ENCODE data around the gene POLR2E. TPM values are rescaled to one million over a fixed set of nuclear protein-coding genes. Genes with fewer than 3 reads are reported as not detected.

POLR2E gene
- total RNA-seq, 2 donors from 2014 or later = 225 to 254 TPM

DNA sequence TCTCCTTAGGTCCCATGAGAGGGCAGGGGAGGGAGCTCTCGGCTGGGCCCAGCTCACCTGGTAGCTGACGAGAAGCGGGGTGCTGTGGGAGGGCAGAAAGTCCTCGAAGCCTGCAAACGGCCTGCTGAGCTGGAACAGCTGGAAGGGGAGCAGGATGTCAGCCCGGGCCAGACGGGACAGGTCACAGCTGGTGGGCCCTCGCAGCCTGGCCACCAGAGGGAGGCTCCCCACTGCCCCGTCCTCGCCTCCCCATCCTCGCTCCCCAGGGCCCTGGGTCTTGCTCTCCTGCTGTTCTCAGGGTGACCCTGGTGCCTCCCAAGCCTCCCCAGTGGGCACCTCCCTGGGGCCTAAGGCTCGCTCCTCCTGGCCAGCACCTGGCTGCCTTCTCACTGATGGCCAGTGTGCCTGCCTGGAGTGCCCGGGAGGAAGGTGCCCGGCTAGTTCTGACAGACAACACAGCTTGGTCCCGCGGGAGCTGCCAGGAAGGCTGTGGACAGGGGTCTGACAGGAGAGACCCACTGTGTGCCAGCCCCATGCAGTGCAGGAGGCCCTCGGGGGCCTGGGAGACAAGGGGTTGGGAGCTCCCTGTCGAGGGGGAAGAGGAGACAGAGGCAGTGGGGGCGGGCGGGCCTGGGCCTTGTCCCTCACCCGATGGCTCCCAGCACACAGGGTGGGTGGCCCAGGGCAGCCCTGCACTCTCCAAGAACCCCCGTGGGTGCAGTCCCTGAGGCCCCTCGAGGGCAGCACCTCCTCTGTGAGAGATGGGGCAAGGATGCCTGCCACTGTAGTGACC, 28.9 kb upstream of the POLR2E start:
- DNase-seq = no peak
- no peak overlapping the region for H3K9ac ChIP-seq (ENCODE audit: extremely low read depth, low read length, poor library complexity, severe bottlenecking)
- no peaks in the 10 kb centered on the region for H3K27me3 ChIP-seq (ENCODE audit: control insufficient read depth, insufficient read depth, low read length, poor library complexity, severe bottlenecking)
- Mint-ChIP-seq H3K27ac (no peak overlapping the region), H3K36me3 (ENCODE audit: low read depth) (peaks cover 42% of the 10 kb centered on the region), H3K9me3 (no peaks in the 10 kb centered on the region), H3K4me1 (no peaks in the 10 kb centered on the region), H3K27me3 (ENCODE audit: insufficient read depth) (no peaks in the 10 kb centered on the region), H3K4me3 (no peak overlapping the region)
- no peaks in the 10 kb centered on the region for H3K4me1 ChIP-seq (ENCODE audit: control insufficient read depth, insufficient read depth, low read length)
- H3K4me3 ChIP-seq (ENCODE audit: low read length) = no peak overlapping the region
- WGBS, 2 experiments (ENCODE audit: insufficient coverage in 1 of 2, insufficient read length in 1 of 2) = 92% methylated on average over 7 to 22 of the region's 23 CpGs
- TF ChIP-seq, protein P1, sequence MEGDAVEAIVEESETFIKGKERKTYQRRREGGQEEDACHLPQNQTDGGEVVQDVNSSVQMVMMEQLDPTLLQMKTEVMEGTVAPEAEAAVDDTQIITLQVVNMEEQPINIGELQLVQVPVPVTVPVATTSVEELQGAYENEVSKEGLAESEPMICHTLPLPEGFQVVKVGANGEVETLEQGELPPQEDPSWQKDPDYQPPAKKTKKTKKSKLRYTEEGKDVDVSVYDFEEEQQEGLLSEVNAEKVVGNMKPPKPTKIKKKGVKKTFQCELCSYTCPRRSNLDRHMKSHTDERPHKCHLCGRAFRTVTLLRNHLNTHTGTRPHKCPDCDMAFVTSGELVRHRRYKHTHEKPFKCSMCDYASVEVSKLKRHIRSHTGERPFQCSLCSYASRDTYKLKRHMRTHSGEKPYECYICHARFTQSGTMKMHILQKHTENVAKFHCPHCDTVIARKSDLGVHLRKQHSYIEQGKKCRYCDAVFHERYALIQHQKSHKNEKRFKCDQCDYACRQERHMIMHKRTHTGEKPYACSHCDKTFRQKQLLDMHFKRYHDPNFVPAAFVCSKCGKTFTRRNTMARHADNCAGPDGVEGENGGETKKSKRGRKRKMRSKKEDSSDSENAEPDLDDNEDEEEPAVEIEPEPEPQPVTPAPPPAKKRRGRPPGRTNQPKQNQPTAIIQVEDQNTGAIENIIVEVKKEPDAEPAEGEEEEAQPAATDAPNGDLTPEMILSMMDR (conservative IDR thresholded peaks at IDR 0.05) = no peak
- H3K27ac ChIP-seq (ENCODE audit: low read depth, low read length) = no peak overlapping the region
- H3K9me3 ChIP-seq (ENCODE audit: control insufficient read depth, low read length) = no peaks in the 10 kb centered on the region
- peaks cover 32% of the 10 kb centered on the region for H3K36me3 ChIP-seq (ENCODE audit: control insufficient read depth, insufficient read depth, low read length)

DNA sequence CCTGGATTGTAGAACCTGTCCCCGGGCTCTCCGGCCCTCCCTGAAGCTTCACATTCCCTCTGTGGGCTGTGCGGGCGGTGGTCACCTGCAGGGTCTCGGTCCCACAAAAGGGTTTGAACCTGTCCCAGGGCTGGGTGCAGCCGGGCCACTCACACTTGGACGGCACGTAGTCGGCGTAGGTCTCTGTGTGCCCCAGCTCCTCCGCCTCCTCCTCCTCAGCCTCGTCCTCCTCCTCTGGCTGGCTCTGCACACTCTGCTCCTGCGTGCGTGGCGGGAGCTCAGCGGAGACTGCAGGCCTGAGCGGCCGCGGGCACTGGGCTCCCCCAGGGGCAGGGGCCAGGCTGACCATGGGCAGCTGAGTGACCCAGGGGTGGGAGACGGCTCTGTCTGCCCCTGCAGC, 28.2 kb upstream of the POLR2E start:
- no peak overlapping the region for H3K27ac Mint-ChIP-seq
- no peaks in the 10 kb centered on the region for H3K4me1 Mint-ChIP-seq
- no peaks in the 10 kb centered on the region for H3K9me3 Mint-ChIP-seq
- Histone ChIP-seq H3K4me3 (ENCODE audit: low read length) (no peak overlapping the region), H3K4me1 (ENCODE audit: control insufficient read depth, insufficient read depth, low read length) (no peaks in the 10 kb centered on the region), H3K27me3 (ENCODE audit: control insufficient read depth, insufficient read depth, low read length, poor library complexity, severe bottlenecking) (no peaks in the 10 kb centered on the region), H3K27ac (ENCODE audit: low read depth, low read length) (no peak overlapping the region), H3K9me3 (ENCODE audit: control insufficient read depth, low read length) (no peaks in the 10 kb centered on the region), H3K36me3 (ENCODE audit: control insufficient read depth, insufficient read depth, low read length) (peaks cover 33% of the 10 kb centered on the region), H3K9ac (ENCODE audit: extremely low read depth, low read length, poor library complexity, severe bottlenecking) (no peak overlapping the region)
- peaks cover 48% of the 10 kb centered on the region for H3K36me3 Mint-ChIP-seq (ENCODE audit: low read depth)
- DNase-seq = no peak
- H3K4me3 Mint-ChIP-seq = no peak overlapping the region
- 93 to 94% methylated on average over 13 to 20 of the region's 20 CpGs for WGBS, 2 experiments (ENCODE audit: insufficient coverage in 1 of 2, insufficient read length in 1 of 2)
- TF ChIP-seq, protein P1 (conservative IDR thresholded peaks at IDR 0.05) = no peak
- H3K27me3 Mint-ChIP-seq (ENCODE audit: insufficient read depth) = no peaks in the 10 kb centered on the region

DNA sequence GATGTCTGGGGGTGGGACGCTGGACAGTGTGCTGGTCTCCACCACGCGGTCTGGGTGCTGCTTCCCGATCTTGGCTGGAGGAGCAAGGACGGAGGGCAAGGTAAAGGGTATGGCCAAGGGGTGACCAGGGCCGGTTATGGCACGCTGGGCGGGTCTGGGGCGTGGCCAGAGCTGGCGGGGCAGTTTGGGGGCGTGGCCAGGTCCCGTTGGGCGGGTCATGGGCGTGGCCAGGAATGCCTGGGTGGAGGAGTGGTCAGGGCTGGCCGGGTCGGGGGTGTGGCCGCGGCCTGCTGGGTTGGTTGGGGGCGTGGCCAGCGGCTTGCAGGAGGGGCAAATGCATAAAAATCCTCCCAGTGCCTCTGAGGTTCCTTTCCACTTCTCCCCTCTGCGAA, 27.8 kb upstream of the POLR2E start:
- peak; percentile 97 for DNase-seq
- peaks cover 35% of the 10 kb centered on the region for H3K36me3 ChIP-seq (ENCODE audit: control insufficient read depth, insufficient read depth, low read length)
- H3K27ac Mint-ChIP-seq = peak overlapping the region; percentile 52
- H3K9me3 Mint-ChIP-seq = no peaks in the 10 kb centered on the region
- 37 to 62% methylated on average over 6 to 21 of the region's 21 CpGs for WGBS, 2 experiments (ENCODE audit: insufficient coverage in 1 of 2, insufficient read length in 1 of 2)
- H3K4me1 Mint-ChIP-seq = no peaks in the 10 kb centered on the region
- no peak overlapping the region for H3K27ac ChIP-seq (ENCODE audit: low read depth, low read length)
- H3K4me3 ChIP-seq (ENCODE audit: low read length) = no peak overlapping the region
- H3K4me3 Mint-ChIP-seq = no peak overlapping the region
- H3K27me3 Mint-ChIP-seq (ENCODE audit: insufficient read depth) = no peaks in the 10 kb centered on the region
- H3K4me1 ChIP-seq (ENCODE audit: control insufficient read depth, insufficient read depth, low read length) = no peaks in the 10 kb centered on the region
- TF ChIP-seq, protein P1 (conservative IDR thresholded peaks at IDR 0.05) = no peak
- H3K9me3 ChIP-seq (ENCODE audit: control insufficient read depth, low read length) = no peaks in the 10 kb centered on the region
- peaks cover 52% of the 10 kb centered on the region for H3K36me3 Mint-ChIP-seq (ENCODE audit: low read depth)
- H3K27me3 ChIP-seq (ENCODE audit: control insufficient read depth, insufficient read depth, low read length, poor library complexity, severe bottlenecking) = no peaks in the 10 kb centered on the region
- H3K9ac ChIP-seq (ENCODE audit: extremely low read depth, low read length, poor library complexity, severe bottlenecking) = no peak overlapping the region

All from endodermal cell (in vitro differentiated cells).